ENCODE results near the gene STON1.

DNA sequence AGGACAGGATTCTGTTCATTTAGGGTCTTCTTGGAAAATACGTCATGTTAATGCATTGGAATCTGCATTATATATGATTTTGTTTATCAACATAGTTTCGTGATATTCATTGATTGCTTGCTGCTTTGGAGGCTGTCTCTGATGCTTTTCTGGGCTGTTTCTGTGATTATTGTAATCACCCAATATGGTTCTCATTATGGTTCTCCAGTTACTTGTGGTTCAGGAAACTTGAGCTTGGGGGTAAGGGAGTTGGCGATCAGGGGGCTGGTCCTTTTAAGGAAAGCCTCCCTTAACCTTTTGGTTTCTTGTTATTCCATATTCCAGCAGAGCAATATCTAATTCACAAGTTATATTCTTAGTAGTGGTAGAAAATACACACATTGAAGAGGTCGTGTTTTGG lies 17.4 kb upstream of the STON1 start:
- TF ChIP-seq POLR2A (IDR thresholded peaks at IDR 0.05; ENCODE audit: low read depth, low read length) (no peak), POLR2AphosphoS5 (IDR thresholded peaks at IDR 0.05; ENCODE audit: low read depth, low read length) (no peak), TAF1 (IDR thresholded peaks at IDR 0.05; ENCODE audit: low read depth, low read length) (no peak), SPI1 (IDR thresholded peaks at IDR 0.05; ENCODE audit: low read depth, low read length) (no peak), PAX5 (IDR thresholded peaks at IDR 0.05; ENCODE audit: insufficient read depth, low read length, severe bottlenecking) (no peak), POU2F2 (IDR thresholded peaks at IDR 0.05; ENCODE audit: low read depth, low read length) (no peak)

All from GM12891 (cell line).